ENCODE data around the gene WSB1.

WSB1 gene

GRCh38 chr17:27362503-27362902 lies 68.6 kb downstream of the WSB1 start:
- DNase-seq: no peak

DNA sequence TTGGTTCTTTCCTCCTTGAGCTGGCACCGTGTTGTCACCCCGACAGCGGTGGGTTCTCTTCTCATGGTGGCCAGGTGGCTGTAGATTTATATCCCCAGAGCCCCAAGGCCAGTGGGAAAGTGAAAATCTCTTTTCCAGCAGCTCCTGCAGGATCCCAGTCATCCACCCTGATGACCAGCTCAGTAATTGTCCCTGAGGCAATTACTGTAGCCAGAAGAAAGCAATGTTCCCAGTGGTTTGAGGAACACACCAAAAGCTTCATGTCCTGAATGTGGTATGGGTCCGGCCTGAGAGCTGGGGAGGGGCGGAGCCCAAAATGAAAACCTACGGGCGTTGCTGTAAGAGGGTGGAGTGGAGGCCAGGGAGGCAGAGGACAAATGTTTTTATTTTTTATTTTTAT lies 69.0 kb downstream of the WSB1 start:
- DNase-seq: no peak

GRCh38 chr17:27363326-27363725 lies 69.4 kb downstream of the WSB1 start:
- no peak for DNase-seq

All from stimulated activated CD4-positive, alpha-beta T cell treated with anti-CD3 and anti-CD28 coated beads, Interleukin-2, amount 100 ng/mL, for 48 hours (primary cell).